HG03457 (cell line): ENCODE data around the gene TWIST2.

Experiments
- ATAC-seq: cut with Tn5 transposase; IDR thresholded peaks from one replicate; pipeline ENCODE4 v1.9.1; 2021; ENCODE audit warnings: moderate number of reproducible peaks; ENCODE audit not compliant: unreplicated experiment

TWIST2 gene

DNA sequence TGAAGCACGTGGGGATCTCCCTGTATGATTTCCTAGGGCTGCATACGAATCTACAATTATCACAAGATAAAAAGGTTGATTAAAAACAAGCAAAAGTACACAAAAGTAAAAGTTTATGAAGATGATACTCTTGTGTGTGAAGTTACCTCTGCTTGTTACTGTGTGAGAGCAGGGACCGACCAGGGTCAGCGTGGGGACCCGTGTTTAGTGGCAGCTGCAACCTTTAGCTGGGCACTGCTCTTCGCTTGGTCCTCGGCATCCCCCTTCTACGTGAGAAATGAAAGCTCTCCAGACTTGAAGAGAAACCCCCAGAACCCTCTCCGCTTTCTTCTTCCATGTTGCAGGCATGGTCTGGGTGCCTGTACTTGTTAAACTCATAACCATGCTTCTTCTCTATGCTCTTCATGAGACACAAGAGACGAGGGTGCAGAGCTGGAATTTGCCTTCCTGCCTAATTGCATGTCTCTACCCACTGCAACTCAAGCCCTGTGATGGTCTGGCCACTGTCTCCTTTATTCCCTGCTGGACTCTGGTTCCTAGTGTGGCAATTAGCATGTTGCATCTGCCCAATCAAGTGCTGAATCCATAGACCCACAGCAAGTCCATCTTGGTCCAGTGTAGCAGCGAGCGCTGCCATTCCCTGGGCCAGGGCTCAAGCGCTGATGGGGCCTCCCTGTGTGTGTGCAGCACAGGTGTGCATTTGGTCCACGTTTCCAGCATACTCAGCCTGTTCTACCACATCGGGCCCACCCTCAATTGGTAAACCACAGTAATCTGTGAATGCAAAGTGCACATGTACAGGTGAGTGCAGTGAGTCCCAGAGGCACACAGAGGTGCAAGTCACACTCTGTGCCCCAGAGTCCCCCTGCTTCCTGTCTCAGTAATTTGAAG lies 88.5 kb downstream of the TWIST2 start:
- no peak for ATAC-seq

DNA sequence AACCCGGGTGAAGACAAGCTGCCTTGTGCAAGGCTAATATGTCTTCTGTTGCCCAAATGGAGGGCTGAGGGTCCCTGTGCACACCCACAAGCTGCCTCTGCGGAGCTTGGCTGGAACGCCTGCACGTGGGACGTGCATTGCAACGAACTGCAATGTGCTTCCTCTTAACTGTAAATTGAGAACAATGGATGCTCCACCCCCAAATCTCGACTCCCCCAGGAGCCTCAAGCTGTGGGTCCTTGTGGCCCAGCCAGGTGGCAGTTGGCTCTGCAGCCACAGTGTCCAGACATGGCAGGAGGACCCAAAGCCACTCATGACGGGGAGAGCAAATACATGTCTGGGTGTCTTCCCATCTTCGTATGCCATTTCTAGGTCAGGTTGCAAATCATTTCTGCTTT lies 90.1 kb downstream of the TWIST2 start:
- no peak for ATAC-seq

DNA sequence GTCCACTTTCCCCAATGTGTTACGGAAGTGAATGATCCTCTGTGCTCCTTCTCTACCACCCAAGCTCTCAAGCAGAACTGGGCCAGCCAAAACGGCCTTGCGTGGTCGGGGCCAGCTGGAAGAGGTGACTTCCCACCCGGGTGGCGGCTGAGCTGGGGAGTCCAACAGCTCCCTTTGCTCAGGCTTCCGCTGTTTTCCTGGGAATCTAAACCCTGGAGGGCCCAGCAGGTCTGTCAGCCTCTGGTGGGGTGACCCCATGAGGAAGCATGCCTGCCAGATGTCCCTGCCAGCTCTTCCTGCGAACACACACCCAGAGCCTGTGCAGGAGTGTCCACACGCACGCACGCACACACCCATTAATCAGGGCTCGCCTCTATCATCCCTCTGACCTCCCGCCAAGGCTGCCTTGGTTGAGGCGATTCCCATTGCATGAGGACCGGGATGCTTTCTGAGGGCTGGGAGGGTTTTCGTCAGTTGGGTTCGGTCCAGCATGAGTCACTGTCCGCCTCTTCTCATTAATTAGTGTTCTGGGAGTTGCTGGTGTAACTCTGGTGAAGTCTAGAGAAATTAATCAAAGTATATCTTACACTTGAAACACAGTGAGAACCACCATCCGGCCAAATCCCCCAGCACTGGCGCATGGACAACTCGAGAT lies 90.6 kb downstream of the TWIST2 start:
- no peak for ATAC-seq

DNA sequence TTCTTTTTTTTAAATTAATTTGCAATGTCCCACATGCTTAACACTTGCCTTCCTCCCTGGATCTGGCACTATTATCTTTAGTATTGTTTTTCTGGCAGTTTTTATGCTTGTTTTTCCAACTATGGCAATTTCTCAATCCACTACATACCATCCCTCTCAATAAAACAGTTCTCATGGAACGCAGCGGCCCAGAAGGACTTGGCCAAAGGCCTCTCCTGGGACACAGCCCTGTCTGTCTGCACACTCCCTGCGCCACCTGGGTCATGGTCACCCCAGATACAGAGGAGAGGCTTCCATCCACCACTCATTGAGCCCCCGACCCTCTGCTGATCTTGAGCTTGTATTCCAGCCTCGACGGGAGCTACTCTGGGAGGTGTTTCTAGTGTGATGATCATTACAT lies 91.2 kb downstream of the TWIST2 start:
- no peak for ATAC-seq

DNA sequence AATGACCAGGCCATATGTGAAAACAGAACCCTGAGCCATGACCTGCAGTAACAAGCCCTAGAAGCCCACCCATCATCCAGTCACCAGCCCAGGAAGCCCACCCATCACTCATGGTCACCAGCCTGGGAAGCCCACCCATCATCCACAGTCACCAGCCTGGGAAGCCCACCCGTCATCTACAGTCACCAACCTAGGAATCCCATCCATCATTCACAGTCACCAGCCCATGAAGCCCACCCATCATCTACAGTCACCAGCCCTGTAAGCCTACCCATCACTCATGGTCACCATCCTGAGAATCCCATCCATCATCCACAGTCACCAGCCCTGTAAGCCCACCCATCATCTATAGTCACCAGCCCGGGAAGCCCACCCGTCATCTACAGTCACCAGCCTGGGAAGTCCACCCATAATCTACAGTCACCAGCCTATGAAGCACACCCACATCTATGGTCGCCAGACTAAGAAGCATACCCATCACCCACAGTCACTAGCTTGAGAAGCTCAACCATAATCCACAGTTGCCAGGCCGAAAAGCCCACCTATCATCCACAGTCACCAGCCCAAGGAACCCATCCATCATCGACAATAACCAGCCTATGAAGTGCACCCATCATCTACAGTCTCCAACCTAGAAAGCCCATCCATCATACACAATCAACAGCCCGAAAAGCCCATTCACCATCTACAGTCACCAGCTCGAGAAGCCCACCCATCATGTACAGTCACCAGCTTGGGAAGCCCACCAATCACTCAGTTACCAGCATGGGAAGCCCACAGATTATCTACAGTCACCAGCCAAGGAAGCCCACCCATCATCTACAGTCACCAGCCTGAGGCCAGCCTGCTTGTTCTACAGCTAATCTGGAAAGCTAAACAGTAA lies 91.9 kb downstream of the TWIST2 start:
- no peak for ATAC-seq

DNA sequence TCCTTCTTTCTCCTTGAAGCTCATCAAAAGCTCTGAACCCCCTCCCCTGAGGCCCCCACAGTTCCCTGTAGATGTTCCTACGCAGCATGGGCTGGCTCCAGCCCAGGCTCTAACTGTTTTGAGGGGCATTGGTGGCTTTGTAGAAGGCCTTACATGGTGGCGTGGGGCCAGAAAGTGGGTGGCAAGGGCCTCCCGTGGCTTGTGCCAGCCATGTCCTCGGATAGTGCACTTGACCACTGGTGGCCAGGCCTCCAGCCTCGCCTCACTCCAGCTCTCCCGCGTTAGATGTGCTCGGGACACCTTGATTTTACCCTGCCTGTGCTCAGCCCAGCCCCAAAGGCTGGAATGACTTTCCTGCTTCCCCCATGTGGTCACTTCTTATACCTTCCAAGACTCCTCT lies 92.9 kb downstream of the TWIST2 start:
- no peak for ATAC-seq

DNA sequence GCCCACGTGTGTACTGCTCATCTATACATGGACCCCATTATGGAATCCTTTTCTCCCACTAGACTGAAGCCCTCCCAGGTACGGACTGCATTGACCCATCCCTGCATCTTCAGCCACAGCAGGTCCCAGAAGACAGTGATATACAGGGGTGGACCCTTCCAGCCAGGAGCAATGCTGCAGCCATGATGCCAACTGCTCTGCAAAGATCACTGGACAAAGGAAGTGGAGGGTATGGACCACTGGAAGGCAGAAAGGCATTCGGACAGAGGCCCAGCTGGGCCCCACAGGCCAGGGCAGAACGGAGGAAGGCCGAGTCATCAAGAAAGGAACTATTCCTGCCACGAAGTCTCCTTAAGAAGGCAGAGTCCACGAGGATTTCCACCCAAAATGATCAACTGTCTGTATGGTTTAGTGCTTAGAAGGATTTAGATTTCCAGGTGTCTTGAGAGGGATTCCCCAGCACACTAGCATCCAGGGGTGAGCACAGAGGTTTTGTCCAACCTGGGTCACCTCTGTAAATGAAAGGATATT lies 93.4 kb downstream of the TWIST2 start:
- ATAC-seq, result no peak

DNA sequence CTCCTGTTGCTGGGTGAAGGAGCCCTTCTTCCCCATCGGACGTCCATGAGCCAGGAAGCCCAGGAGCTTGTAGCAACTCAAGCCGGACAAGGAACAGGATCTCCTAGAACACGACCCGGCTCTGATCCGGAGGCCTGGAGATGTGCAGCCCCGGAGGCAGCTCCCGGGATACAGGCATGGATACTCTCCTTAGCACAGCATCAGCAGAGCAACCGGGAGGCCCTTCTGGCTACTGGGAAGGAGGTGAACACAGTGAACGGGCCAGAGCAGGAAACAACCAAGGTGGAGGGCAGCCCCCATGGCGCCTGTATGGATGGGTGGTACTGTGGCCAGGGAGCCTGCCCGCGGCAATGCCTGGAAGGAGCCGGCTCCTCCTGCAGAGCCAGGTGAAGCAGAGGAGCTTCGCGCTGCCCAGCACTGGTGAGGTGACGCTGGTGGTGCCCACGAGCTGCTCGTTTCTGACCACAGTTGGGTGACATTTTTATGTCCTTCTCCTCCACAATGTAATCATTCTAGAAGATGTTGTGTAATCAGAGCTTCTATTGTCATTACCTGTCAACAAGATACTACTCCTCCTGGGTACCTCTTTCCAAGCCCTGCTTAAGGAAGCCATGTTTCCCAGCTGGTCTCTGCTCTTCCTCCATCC lies 94.3 kb downstream of the TWIST2 start:
- ATAC-seq, result no peak

DNA sequence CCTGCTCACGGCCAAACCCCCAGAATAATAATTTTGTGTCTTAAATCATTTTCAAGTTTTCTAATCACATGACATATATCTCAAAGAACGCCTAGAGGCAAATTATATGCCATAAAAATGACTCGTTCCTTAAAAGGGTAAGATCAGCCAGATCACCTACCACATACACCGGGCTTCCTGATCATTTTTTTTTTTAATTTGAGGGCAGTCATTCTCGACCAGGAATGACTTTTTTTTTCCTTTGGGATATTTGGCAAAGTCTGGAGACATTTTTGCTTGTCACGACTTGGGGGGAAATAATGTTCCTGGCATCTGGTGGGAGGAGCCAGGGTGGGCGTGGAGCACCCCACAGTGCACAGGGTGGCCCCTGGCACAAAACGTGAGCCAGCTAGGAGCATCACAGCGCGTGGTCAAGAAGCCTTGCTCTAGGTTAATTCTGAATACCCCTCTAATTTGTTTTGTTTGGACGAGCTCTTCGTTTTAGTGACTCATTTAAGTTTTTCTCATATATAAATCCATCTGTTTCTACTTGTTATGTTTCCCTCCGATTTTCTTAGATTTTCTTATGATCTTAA lies 94.9 kb downstream of the TWIST2 start:
- ATAC-seq, result no peak

DNA sequence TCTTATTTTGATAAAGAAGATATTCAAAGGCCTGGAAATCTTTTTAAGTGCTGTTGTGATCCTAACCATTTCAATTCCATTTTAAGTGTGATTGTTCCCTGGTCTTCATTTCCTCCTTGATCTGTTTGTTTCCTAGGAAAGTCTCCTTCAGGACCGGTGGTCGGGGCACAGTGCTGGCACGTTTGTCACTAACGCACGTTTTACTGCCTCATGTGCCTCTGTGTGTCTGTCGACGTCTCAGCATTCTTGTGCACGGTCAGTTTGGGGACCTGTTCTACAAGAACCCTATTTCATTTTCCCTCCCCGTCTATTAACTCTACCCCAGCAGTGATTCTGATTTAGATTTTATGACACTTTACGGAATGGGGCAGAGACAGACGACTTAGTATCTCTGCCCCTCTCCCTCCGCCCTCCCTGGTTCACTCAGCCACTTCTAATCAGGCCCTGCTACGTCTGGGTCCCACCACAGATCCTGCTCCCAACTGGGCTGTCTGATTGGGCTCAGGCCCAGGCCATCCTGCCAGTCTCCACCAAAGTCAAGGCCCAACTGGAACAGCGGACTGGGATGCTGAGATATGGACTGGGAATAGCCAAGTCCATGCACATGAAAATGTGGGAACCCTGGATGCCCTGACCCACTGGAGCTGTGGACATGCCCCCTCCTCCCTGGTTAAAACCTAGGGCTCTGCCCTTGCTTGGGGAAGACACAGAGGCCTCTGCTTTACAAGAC lies 95.6 kb downstream of the TWIST2 start:
- no peak for ATAC-seq

DNA sequence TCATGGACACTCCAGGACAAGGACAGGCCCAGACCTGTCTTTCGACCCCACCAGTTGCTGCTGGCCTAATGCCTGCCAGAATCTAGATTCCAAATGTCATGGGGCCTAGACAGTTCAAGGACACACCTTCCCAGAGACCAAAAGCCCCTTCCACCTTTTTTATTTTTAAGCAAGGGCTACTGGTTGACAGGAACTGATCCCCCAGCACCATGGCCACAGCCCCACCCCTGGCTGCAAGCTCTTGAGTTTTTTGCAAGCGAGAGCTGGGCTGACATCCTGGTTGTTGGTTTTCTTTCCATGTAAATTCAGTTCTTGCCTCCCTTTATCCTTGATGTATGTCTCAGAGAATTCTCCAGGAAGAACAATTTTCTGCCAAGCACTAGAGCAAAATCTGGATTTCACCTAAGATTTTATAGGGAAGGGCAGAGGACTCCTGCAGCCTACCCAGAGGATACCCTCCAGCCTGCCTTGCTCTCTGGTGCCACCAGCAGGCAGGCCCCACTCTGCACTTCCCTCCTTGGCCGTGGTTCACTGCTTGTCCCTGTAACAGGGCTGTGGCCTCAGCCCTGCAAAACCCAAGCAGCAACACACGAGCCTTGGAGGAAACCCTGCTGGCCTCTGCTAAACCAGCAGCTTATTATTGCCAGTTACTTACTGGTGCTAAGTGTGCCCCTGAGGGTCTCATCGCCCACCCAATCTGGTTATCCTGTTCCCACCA lies 97.7 kb downstream of the TWIST2 start:
- ATAC-seq, result no peak

DNA sequence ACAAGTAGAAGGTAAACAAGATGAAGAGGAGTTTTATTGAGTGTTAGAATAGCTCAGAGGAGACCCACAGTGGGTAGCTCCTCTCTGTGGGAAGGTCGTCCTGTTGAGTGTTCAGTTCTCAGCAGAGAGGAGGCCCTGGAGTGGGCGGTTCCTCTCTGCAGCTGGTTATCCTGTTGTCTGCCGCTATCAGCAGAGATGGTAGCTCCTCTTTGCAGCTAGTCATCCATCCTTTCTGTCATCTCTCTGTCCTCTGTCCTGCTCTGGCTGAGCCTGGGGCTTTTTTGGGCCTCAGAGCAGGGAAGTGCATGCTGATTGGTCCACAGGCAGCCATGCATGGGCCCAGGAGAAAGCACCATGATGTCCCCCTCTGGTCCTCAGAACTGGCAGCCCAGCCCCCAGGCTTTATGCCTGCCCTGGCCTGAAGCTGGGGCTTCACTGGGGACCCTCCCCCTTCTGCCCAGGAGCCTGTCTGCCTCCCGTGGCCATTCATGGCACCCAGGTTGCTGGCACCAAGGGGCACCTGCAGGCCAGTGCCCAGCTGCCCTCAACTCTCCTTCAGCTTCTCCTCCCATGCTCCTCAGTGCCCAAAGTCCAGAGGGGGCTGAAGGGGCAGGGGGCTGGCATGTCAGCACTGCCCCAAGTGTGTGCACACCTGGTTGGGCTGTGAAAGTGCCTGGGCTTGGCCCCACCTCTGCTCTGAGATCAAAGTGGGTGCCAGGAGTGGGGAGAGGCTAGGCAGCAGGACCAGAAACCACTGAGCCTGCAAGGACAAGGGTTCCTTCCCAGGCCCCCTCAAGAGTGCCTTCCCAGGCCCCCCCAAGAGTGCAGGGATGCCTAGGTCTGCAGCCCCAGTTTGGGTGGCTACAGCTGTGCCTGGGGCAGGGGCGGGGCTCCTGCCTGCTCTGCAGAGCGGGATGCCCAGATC lies 98.7 kb downstream of the TWIST2 start:
- no peak for ATAC-seq

DNA sequence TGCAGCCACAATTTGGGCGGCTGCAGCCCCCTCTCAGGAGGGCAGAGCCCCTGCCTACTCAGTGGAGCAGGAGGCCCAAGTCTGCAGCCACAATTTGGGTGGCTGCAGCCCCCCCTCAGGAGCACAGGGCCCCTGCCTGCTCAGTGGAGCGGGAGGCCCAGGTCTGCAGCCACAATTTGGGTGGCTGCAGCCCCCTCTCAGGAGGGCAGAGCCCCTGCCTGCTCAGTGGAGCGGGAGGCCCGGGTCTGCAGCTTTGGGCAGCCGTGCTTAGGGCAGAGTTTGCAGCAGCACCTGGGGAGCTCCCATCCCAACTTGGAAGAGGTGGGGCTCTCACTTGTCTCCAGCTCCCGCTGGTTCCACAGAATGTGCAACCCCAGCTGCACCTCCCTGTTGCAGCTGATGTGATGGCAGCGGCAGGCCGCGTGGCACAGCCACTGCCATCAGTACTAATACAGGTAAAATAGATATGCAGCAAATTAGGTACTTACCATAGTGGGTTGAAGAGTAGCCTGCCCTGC lies 99.4 kb downstream of the TWIST2 start:
- no peak for ATAC-seq

DNA sequence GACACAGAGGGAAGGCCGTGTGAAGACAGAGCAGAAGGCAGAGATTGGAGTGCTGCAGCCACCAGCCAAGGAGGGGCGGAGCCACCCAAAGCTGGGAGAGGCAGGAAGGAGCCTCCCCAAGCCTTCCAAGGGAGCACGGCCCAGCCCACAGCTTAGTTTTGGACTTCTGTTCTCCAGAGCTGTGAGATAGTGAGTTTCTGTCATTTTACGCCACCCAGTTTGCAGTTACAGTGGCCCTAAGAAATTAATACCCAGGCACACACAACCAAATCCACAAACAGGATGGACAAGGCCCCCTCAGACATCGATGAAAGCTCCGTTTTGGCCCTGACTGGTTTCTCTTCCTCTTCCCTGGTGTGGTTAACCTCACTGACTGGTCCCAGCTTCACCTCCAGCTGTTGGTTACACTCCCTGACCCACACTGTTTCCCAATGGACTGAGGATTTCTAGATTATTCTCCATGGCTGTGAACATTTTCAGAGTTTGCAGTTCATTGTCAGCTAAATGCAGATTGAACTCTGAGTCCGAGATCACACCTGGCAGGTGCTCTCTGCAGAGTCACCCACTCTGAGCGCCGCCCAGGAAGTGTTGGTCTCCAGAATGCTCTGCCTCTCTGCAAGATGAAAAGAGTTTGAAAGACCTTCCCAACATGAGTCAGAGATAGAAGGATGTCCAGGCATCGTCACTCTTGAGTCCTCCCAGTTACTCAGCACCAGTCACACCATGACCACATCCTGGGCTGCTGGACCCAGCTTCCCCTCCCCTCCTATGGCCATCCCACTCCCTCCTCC lies 100.2 kb downstream of the TWIST2 start:
- ATAC-seq, result no peak

DNA sequence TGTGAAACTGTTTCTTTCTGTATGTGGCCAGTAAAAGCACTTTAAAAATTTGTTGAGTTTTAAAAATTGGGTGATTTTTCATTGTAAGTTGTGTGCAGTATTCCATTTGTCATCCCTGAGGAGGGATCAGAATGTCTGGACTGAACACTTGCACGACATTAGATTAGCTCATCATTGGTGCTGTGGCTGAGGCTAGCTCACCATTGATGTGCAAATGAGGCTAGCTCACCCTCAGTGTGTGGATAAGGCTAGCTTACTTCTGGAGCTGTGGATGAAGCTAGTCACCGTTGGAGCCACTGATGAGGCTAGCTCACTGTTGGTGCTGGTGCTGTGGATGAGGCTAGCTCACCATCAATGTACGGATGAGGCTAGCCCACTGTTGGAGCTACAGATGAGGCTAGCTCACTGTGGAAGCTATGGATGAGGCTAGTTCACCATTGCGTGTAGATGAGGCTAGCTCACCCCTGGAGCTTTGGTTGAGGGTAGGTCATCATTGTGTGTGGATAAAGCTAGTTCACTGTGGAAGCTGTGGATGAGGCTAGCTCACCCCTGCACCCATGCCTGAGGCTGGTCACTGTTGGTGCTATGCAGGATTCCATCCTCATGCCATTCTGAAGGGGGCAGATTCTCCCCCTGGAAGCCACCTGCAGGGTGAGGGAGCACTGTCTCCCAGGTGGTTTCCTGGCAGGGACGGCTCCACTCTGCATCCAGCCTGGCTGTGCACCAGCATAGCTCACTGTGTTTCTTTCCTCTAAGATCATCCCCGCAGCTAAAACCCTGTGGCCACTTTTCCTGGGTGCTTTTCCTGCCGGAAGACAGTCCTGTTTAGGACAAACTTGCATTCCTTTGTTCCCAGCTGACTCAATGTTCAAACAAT lies 101.1 kb downstream of the TWIST2 start:
- ATAC-seq, result no peak
